GM21447 (cell line): Measurements from ENCODE around the gene BOLA2.
A peak's percentile ranks its signal among the peaks of the same experiment; 100 is the strongest.
"Not testable (repeated sequence)": the region's sequence is repeated elsewhere in the genome, so short reads cannot be mapped to it uniquely, and the experiment has no call there.

ENCODE experiments used
- ATAC-seq: cut with Tn5 transposase; IDR thresholded peaks from one replicate; pipeline ENCODE4 v1.9.1; 2021; ENCODE audit not compliant: unreplicated experiment

BOLA2 gene

DNA sequence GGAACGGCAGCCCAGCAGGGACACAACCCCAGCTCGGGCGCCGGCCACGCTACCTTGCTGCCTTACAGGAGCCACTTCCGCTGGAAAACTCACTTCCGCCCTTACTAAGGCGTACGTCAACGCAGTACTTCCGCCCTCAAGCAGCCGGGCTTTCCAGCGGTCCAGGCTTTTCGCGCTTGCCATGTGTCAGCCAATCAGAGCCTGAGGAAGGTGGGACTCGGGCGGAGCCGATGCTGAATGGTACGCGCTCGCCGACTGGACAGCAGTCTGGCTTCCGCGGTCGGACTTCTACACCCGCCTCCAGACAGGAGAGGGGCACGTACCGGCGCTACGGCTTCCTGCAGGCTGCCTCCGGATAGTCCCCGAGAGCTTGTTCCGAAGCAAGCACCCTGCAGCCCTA is at the start of gene BOLA2, which contains the start of gene SLX1B:
TSS of gene BOLA2 (minus strand) at position 83 of the 400 bp plus-strand sequence. CDS start 98 bp downstream, outside the sequence.
TSS of gene SLX1B (plus strand) at position 265 of the 400 bp plus-strand sequence.
- peak; percentile 83 for ATAC-seq

DNA sequence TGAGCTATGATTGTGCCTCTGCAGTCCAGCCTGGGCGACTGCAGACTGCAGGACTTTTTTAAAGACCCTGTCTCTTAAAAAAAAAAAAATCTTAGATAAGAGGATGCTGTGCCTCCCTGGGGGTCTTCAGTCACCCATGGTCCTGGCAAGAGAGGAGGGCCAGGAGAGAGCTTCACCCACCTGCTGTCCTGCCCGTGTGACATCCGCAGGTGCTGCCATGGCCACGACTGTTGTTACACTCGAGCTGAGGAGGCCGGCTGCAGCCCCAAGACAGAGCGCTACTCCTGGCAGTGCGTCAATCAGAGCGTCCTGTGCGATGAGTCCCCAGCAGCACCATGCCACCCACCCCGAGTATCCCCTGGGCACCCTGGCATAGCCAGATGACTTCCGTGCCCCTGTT is 28.1 kb upstream of the BOLA2 start:
- not testable (repeated sequence) for ATAC-seq

DNA sequence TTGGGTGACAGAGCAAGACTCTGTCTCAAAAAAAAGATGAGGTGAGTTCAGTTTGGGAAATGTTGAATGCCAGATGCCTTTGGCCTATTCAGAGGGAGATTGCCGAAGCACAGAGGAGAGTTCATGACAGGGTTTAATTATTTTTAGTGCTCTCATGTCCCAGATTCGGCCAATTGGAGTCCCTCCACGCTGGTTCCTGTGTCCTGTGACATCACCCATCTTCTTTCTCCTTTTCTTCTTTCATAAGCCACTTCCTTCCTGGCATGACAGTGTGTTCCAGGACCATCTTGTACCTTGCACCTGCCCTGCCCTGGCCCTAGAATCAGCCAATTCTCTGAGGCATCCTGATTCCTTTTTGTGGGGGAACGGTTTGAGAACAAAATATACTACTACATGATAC is 17.9 kb upstream of the BOLA2 start:
- ATAC-seq, result not testable (repeated sequence)

DNA sequence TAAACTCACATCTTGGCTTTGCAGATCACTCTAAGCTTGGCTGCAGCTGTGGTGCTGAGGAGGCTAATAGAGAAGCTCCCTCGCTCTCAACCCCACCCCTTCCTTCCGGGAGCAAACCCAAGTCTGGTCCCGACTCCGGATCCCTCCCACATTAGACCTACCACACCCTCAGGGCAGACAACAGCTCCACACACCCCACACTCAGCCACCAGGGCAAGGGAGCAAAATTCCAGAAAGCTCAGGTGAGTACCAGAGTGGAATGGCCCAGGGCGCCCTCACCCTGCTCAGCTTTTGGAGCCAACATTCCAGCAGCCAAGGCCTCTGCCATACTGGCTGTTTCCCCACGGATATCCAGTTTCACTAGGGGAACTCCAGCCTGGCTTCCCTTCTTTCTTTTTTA is 15.5 kb upstream of the BOLA2 start:
- not testable (repeated sequence) for ATAC-seq

DNA sequence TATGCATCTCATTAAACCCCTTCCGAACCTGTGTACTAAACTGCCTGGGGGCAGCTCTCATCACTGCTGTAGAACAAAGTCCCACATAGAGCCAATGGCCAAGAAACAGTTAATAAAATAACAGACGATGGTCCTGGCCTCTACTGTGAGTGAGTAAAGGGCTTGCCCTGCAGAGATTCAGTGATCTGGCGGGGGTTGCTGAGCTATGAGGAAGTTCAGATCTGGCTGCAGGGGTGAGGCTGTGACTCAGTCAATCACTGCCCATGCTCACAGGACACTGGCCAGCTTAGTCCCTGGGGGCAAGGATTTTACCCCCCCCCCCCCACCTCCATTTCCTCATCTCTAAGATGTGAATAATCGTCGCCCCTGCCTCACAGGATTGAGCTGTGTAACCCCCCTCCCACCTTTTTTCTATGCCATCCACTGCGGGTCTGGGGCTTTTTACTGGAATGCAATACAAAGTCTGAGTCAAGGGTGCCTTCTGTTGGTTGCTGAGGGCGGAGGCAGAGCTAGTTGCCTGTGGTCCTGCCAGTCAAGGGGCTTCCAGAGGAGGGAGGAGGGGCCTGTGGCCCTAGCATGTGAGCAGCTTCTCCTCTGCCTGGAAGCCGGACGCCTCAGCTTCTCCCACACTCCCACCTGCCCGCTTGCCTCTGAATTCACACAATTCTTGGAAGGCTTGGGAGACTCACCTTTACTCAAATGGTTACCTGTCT is 13.7 kb upstream of the BOLA2 start:
- ATAC-seq, result not testable (repeated sequence)

DNA sequence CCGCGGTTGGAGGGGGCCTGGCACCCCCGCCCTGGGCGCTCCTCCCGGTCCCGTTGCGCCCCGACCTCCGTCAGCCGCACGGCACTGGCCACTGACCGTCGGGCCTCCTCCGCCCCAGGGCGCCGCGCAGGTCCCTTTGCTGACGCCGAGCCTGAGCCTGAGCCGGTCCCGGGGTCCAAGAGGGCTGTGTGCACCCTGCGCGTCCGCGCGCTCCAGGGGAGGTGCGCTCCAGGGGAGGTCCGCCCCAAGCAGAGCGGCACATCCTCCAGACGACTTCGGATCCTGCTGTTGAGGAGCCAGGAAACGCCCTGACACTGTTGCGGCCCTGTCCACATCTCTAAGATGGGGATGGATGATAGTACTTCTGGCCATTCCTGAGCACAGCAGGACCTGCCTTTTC is 12.8 kb upstream of the BOLA2 start:
- not testable (repeated sequence) for ATAC-seq

DNA sequence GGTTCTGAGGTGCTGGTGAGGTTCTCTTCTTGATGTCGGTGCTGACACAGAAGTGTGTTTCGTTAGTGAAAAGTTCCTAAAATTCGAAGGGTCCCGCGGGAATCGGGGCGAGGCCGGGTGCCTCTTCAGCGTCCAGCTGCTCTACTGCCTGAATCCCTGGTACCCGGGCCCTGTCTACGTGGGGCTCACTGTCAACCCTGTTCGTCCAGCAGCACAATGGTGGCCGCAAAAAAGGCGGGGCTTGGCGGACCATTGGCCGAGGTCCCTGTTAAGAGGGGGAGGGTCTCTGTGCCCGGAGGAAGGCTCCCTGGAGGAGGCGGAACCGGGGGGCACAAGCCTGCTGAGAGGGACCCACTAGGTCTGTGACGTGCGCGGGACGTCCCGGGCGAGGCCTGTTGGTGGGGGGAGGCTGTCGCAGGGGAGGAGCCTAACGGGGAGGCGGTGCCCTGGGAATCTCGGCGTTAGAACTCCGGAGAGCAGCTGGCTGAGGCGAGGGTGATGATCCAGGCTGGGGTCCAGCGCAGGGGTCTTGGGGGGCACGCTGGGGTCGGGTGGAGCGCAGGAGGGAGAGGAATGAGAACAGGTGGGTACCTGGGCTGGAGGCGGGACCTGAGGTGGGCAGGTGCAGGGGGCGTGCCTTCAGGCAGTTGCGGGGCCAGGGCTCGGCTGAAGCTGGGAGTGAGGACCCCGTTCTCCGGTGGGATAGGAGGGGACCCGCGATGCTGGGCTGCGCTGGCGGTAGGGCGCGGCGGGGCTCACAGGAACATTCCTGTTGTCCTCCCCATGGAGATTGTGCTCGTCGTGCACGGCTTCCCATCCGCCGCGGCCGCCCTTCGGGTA is 12.1 kb upstream of the BOLA2 start:
- ATAC-seq, result not testable (repeated sequence)

DNA sequence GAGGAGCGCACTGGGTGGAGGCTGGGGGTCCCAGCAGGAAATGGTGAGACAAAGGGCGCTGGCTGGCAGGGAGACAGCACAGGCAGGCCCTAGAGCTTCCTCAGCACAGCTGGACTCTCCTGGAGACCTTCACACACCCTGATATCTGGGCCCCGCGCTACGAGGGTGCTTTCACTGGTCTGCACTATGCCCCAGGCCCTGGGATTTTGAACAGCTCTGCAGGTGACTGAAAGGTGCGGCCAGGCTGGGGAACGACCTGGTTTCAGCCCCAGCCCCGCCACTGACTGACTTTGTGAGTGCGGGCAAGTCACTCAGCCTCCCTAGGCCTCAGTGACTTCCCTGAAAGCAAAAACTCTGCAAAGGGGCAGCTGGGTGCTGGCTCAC is 6.5 kb upstream of the BOLA2 start:
- not testable (repeated sequence) for ATAC-seq

DNA sequence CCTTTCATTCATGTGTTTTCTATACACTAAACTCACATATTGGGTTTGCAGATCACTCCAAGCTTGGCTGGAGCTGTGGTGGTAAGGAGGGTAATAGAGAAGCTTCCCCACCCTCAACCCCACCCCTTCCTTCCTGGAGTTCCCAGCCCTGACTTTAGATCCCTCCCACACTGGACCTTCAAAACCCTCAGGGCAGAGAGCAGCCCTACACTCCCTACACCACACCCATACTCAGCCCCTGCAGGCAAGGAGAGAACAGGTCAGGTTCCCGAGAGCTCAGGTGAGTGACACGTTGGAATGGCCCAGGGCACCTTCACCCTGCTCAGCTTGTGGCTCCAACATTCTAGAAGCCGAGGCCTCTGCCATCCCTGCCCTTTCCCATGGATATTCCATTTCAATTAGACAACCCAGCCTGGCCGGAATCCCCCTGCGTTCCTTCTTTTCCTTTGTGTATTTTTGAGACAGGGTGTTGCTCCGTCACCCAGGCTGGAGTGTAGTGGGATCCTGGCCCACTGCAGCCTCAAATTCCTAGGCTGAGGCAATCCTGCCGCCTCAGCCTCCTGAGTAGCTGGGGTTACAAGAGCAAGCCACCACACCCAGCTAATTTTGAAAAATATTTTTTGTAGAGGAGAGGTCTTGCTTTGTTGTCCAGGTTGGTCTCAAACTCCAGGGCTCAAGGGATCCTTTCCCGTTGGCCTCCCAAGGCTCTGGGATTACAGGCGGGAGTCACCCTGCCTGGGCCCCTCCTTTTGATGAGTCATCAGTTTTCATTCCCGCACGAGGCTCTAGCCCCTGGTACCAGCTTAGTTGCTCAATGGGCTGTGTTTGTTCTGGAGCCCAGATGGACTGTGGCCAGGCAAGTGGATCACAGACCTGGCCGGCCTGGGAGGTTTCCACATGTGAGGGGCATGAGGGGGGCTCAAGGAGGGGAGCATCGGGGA is 5.8 kb upstream of the BOLA2 start, which contains the start of gene SULT1A4:
TSS of gene SULT1A4 (plus strand) at position 208 of the 941 bp plus-strand sequence. CDS start 1,473 bp downstream, outside the sequence.
- ATAC-seq, result not testable (repeated sequence)

DNA sequence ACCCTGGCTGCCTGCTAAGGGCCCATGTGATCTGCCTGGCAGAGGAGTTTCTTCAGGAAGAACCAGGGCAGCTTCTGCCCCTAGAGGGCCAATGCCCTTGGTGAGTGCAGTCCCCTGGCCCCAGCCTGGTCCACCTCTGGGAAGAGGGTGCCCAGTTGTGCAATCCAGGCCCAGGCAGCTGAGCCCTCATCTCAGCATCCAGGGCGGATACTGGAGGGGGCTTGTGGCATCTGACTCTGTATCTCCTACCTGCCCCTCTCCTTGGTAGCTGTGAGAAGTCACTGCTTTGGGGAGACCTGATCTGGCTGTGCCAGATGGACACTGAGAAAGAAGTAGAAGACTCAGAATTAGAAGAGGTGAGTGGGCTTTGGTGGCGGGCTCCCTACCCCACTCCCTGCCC is 3.5 kb upstream of the BOLA2 start:
- not testable (repeated sequence) for ATAC-seq

DNA sequence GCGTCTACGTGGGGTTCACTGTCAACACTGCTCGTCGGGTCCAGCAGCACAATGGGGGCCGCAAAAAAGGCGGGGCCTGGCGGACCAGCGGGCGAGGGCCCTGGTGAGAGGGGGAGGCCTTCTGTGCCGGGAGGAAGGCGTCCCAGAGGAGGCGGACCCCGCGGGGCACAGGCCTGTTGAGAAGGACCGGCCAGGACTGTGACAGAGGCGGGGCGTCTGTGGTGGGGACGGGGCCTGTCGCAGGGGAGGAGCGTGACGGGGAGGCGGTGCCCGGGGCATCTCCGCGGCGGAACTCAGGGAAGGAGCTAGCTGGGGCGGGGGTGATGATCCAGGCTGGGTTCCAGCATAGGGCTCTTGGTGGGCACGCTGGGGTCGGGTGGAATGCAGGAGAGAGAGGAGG is 677 bp upstream of the BOLA2 start:
- peak; percentile 63 for ATAC-seq

DNA sequence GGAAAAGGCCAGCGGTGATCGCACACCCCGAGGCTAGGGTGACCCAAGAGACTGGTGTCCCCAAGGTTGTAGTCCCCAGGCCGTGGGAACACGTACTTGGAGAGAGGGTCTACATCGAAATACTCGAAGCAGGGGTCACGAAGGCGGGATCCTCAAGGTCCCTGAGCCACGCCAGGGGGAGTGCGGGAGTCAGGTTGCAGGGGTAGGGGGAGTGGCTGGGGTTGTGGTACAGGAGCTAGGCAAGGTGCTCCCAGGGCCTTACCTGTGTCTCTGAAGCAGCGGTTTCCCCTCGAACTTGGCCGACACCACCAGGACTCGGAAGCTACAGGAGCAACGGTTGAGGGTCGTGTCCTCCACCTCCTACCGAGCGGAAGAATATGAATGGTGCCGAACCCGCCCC is 397 bp downstream of the BOLA2 start:
- ATAC-seq, result peak; percentile 20

DNA sequence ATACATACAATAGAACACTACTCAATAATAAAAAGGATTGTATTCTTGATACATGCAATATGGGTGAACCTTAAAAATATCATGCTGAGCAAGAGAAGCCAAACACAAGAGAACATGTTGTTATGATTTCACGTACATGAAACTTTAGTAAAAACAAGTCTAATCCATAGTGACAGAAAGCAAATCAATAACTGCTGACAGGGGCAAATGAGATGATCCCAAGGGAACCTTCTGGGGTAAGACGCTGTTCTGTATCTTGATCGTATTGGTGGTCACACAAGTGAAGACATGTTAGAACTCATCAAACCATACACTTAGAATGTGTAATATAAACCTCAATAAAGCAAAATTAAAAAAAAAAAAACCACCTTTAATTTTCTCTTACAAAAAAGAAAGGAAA is 28.8 kb downstream of the BOLA2 start:
- ATAC-seq, result not testable (repeated sequence)

DNA sequence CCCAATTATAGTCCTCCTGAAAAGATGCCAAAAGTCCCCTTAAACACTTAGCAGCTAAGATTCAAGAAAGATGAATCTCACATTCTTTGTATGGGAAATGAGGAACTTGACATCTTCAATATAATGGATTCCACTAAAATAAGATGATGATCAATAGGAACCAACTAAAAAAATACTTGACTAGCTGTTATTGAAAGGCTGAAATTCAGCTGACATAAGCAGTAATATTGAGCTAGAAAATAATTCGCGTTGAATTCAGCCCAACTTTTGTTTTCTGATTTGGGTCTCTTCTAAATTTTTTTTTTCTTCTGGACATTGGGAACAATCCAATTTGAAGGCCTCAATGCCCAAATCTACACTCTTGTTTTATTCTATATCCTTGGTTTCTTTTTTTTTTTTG is 30.6 kb downstream of the BOLA2 start:
- ATAC-seq, result not testable (repeated sequence)

DNA sequence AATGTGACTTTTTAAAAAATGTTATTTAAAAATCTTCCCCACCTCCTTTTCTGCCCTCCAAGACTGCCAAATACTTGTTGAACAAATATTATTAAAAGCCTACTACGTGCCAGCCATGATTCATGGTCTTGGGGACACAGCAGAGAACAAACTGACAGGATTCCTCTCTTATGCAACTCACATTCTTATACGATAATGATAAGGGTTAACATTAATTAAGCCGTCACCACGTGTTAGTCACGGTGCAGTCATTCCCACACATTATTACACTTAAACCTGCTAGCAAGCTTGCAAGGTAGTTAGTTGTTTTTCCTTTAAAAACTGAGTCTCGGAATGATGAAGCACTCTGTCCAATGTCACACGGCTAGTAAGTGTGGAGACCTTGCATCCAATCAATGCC is 48.9 kb downstream of the BOLA2 start:
- not testable (repeated sequence) for ATAC-seq
